Activated T-helper 1 cell treated with anti-CD3 and anti-CD28 coated beads, Interleukin-12 subunit alpha, Interleukin-12 subunit beta, Interleukin-2, Interleukin-4 antibody, amounts not matched to agents 30 ng/mL and 10 ng/mL and 1 ng/mL, durations not matched to agents 14 hours and 24 hours and 36 hours (primary cell): ENCODE data around the gene RFT1. TPM values are rescaled to one million over a fixed set of nuclear protein-coding genes. Genes with fewer than 3 reads are reported as not detected.

Experiments
- DNase-seq: peaks from one replicate; pipeline ENCODE4 v3.0.0; 2021; ENCODE audit warnings: low spot score
- H3K27ac Mint-ChIP-seq: one replicate; pipeline ENCODE4 v1.8.0; 2021; ENCODE audit warnings: mild to moderate bottlenecking, mixed read lengths
- H3K27me3 Mint-ChIP-seq: one replicate; pipeline ENCODE4 v1.8.0; 2022; ENCODE audit warnings: mild to moderate bottlenecking, moderate library complexity, mixed read lengths; ENCODE audit not compliant: insufficient read depth
- H3K36me3 Mint-ChIP-seq: one replicate; pipeline ENCODE4 v1.8.0; 2021; ENCODE audit warnings: low read depth, mixed read lengths
- H3K4me1 Mint-ChIP-seq: one replicate; pipeline ENCODE4 v1.8.0; 2021; ENCODE audit warnings: low read depth, mixed read lengths
- H3K4me3 Mint-ChIP-seq: one replicate; pipeline ENCODE4 v1.8.0; 2021; ENCODE audit warnings: mild to moderate bottlenecking, moderate library complexity, mixed read lengths
- H3K9me3 Mint-ChIP-seq: one replicate; pipeline ENCODE4 v1.8.0; 2021; ENCODE audit warnings: mixed read lengths
- intact Hi-C: fragments of 100-400 bp; cut with micrococcal nuclease; formaldehyde crosslinking; loops from one replicate; pipeline ENCODE4 v1.15.1; 2024
- total RNA-seq: library from RNA; stranded (reverse); gene quantifications from 2 replicates; pipeline ENCODE4 v1.2.3, GENCODE V29; 2022

RFT1 gene
- total RNA-seq, 1 donor from 2014 or later = 44.9 TPM

- Mint-ChIP-seq H3K4me3 (peak overlapping the region; percentile 69), H3K36me3 (peaks cover 40% of the 10 kb centered on the region), H3K27ac (peak overlapping the region; percentile 94), H3K4me1 (peaks cover 76% of the 10 kb centered on the region), H3K27me3 (no peaks in the 10 kb centered on the region), H3K9me3 (no peaks in the 10 kb centered on the region)
- peak; percentile 32 for DNase-seq
- intact Hi-C loops = loop anchor here (1.0 to 10.0 kb wide), 2 partner anchors 8 to 826 kb away; partner anchors contain the start of gene WDR82
Measured at GRCh38 chr3:53100818-53101466, 29.3 kb downstream of the RFT1 start.

- Mint-ChIP-seq H3K36me3 (peaks cover 43% of the 10 kb centered on the region), H3K27ac (peak overlapping the region; percentile 67)
Measured at GRCh38 chr3:53097887-53098286, 32.3 kb downstream of the RFT1 start.

GRCh38 chr3:53092942-53093341 lies 37.3 kb downstream of the RFT1 start:
- intact Hi-C loops = no loop called here
- Mint-ChIP-seq H3K4me1 (peaks cover 10% of the 10 kb centered on the region), H3K9me3 (no peaks in the 10 kb centered on the region), H3K27me3 (no peaks in the 10 kb centered on the region), H3K36me3 (peaks cover 32% of the 10 kb centered on the region), H3K4me3 (no peak overlapping the region), H3K27ac (no peak overlapping the region)
- DNase-seq = no peak

More at GRCh38 chr3:53097887-53098286, 32.3 kb downstream of the RFT1 start:
- DNase-seq = no peak
- Mint-ChIP-seq H3K4me3 (no peak overlapping the region), H3K27me3 (no peaks in the 10 kb centered on the region), H3K4me1 (peaks cover 48% of the 10 kb centered on the region), H3K9me3 (no peaks in the 10 kb centered on the region)
- intact Hi-C loops = no loop called here

- no peaks in the 10 kb centered on the region for H3K27me3 Mint-ChIP-seq
- intact Hi-C loops = no loop called here
- H3K4me3 Mint-ChIP-seq = no peak overlapping the region
- H3K4me1 Mint-ChIP-seq = peaks cover 2% of the 10 kb centered on the region
- H3K36me3 Mint-ChIP-seq = peaks cover 31% of the 10 kb centered on the region
- DNase-seq = no peak
- H3K27ac Mint-ChIP-seq = no peak overlapping the region
- no peaks in the 10 kb centered on the region for H3K9me3 Mint-ChIP-seq
Measured at GRCh38 chr3:53092216-53092615, 38.0 kb downstream of the RFT1 start.

GRCh38 chr3:53091011-53091410 lies 39.2 kb downstream of the RFT1 start:
- intact Hi-C loops = no loop called here
- DNase-seq = no peak
- Mint-ChIP-seq H3K27me3 (no peaks in the 10 kb centered on the region), H3K4me1 (no peaks in the 10 kb centered on the region), H3K36me3 (peaks cover 31% of the 10 kb centered on the region), H3K4me3 (no peak overlapping the region), H3K9me3 (no peaks in the 10 kb centered on the region), H3K27ac (no peak overlapping the region)

GRCh38 chr3:53089511-53089910 lies 40.7 kb downstream of the RFT1 start:
- DNase-seq = no peak
- no peak overlapping the region for H3K4me3 Mint-ChIP-seq
- intact Hi-C loops = no loop called here
- H3K36me3 Mint-ChIP-seq = peaks cover 30% of the 10 kb centered on the region
- H3K27ac Mint-ChIP-seq = no peak overlapping the region
- no peaks in the 10 kb centered on the region for H3K4me1 Mint-ChIP-seq
- H3K27me3 Mint-ChIP-seq = no peaks in the 10 kb centered on the region
- no peaks in the 10 kb centered on the region for H3K9me3 Mint-ChIP-seq

- Mint-ChIP-seq H3K27me3 (no peaks in the 10 kb centered on the region), H3K4me1 (no peaks in the 10 kb centered on the region)
- intact Hi-C loops = no loop called here
Measured at GRCh38 chr3:53085476-53085875, 44.8 kb downstream of the RFT1 start.

GRCh38 chr3:53084310-53085001 lies 45.8 kb downstream of the RFT1 start:
- Mint-ChIP-seq H3K27me3 (no peaks in the 10 kb centered on the region), H3K36me3 (peaks cover 13% of the 10 kb centered on the region), H3K9me3 (no peaks in the 10 kb centered on the region), H3K4me3 (no peak overlapping the region), H3K27ac (no peak overlapping the region), H3K4me1 (no peaks in the 10 kb centered on the region)
- no peak for DNase-seq
- intact Hi-C loops = no loop called here

More at GRCh38 chr3:53085476-53085875, 44.8 kb downstream of the RFT1 start:
- no peak overlapping the region for H3K4me3 Mint-ChIP-seq
- no peaks in the 10 kb centered on the region for H3K9me3 Mint-ChIP-seq
- DNase-seq = no peak
- H3K27ac Mint-ChIP-seq = no peak overlapping the region
- peaks cover 13% of the 10 kb centered on the region for H3K36me3 Mint-ChIP-seq

GRCh38 chr3:53083949-53084309 lies 46.3 kb downstream of the RFT1 start:
- H3K27ac Mint-ChIP-seq = no peak overlapping the region
- peaks cover 13% of the 10 kb centered on the region for H3K36me3 Mint-ChIP-seq
- DNase-seq = no peak
- no peaks in the 10 kb centered on the region for H3K4me1 Mint-ChIP-seq
- no peaks in the 10 kb centered on the region for H3K27me3 Mint-ChIP-seq
- H3K4me3 Mint-ChIP-seq = no peak overlapping the region
- intact Hi-C loops = no loop called here
- H3K9me3 Mint-ChIP-seq = no peaks in the 10 kb centered on the region

GRCh38 chr3:53083521-53083920 lies 46.7 kb downstream of the RFT1 start:
- no peaks in the 10 kb centered on the region for H3K9me3 Mint-ChIP-seq
- peaks cover 13% of the 10 kb centered on the region for H3K36me3 Mint-ChIP-seq
- H3K27me3 Mint-ChIP-seq = no peaks in the 10 kb centered on the region
- no peak for DNase-seq
- H3K4me1 Mint-ChIP-seq = no peaks in the 10 kb centered on the region
- intact Hi-C loops = no loop called here
- no peak overlapping the region for H3K27ac Mint-ChIP-seq
- no peak overlapping the region for H3K4me3 Mint-ChIP-seq

GRCh38 chr3:53082736-53083135 lies 47.5 kb downstream of the RFT1 start:
- no peak overlapping the region for H3K4me3 Mint-ChIP-seq
- no peak for DNase-seq
- H3K4me1 Mint-ChIP-seq = no peaks in the 10 kb centered on the region
- H3K9me3 Mint-ChIP-seq = no peaks in the 10 kb centered on the region
- H3K27me3 Mint-ChIP-seq = no peaks in the 10 kb centered on the region
- no peak overlapping the region for H3K27ac Mint-ChIP-seq
- intact Hi-C loops = no loop called here
- H3K36me3 Mint-ChIP-seq = peaks cover 9% of the 10 kb centered on the region

- DNase-seq = no peak
- H3K27ac Mint-ChIP-seq = peak overlapping the region; percentile 40
Measured at GRCh38 chr3:53081318-53081717, 48.9 kb downstream of the RFT1 start.

GRCh38 chr3:53080612-53081205 lies 49.5 kb downstream of the RFT1 start:
- no peaks in the 10 kb centered on the region for H3K4me1 Mint-ChIP-seq
- DNase-seq = no peak
- H3K4me3 Mint-ChIP-seq = no peak overlapping the region
- no peaks in the 10 kb centered on the region for H3K27me3 Mint-ChIP-seq
- H3K36me3 Mint-ChIP-seq = peaks cover 9% of the 10 kb centered on the region
- H3K27ac Mint-ChIP-seq = no peak overlapping the region
- H3K9me3 Mint-ChIP-seq = no peaks in the 10 kb centered on the region
- intact Hi-C loops = no loop called here

More at GRCh38 chr3:53081318-53081717, 48.9 kb downstream of the RFT1 start:
- H3K9me3 Mint-ChIP-seq = no peaks in the 10 kb centered on the region
- no peaks in the 10 kb centered on the region for H3K27me3 Mint-ChIP-seq
- H3K4me1 Mint-ChIP-seq = no peaks in the 10 kb centered on the region
- intact Hi-C loops = no loop called here
- H3K4me3 Mint-ChIP-seq = no peak overlapping the region
- peaks cover 9% of the 10 kb centered on the region for H3K36me3 Mint-ChIP-seq
